Measurements from ENCODE around the gene SNX5. TPM values are rescaled to one million over a fixed set of nuclear protein-coding genes. Genes with fewer than 3 reads are reported as not detected.

The SNX5 gene
- total and polyA plus RNA-seq, 2 of the 13 experiments (the other 11 are each of a cell fraction or from before 2014, with no cell fraction given) = 664 to 1,040 TPM

DNA sequence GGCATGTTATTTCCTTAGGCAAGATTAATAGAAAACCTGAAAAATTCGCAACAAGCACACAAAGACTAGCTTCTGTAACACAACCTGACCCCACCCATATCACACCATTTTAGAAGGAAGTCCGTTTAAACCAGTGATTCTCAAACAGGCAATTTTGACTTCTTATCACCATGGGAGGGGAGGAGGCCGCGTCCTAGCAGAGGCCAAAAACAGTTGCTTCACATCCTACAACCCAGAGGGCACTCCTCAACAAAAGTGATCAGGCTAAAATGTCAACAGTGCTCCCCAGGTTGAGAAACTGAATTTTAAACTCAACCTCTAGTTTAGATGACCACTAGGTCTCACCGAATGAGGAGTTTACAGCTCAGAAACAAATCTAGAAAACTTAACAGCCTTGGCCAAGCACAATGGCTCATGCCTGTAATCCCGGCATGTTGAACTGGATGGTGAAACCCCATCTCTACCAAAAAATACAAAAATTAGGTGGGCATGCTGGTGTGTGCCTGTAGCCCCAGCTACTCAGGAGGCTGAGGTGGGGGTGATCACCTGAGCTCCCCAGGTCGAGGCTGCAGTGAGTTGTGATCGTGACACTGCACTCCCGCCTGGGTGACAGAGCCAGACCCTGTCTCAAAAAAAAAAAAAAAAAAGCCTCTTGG, 3.4 kb downstream of the SNX5 start (continued):
- TF ChIP-seq TFAP4 (IDR thresholded peaks at IDR 0.05; ENCODE audit: borderline replicate concordance, low read depth) (no peak), ZNF383 (CRISPR knock-in tag; IDR thresholded peaks at IDR 0.05; ENCODE audit: borderline replicate concordance) (0 out of 2 replicates have a peak, but pooled peaks have one; percentile 10), GFI1 (CRISPR knock-in tag; IDR thresholded peaks at IDR 0.05; ENCODE audit: borderline replicate concordance) (no peak), ZC3H4 (CRISPR knock-in tag; IDR thresholded peaks at IDR 0.05; ENCODE audit: borderline replicate concordance) (no peak; the same call in 1 of the 2 replicates), CREB1 (IDR thresholded peaks at IDR 0.05) (no peak), CREB1 (CRISPR knock-in tag; IDR thresholded peaks at IDR 0.05) (0 out of 2 replicates have a peak, but pooled peaks have one; percentile 45), ZNF24 (IDR thresholded peaks at IDR 0.05) (no peak), ERF (CRISPR knock-in tag; IDR thresholded peaks at IDR 0.05) (no peak), ZNF317 (CRISPR knock-in tag; IDR thresholded peaks at IDR 0.05) (no peak), ZNF598 (CRISPR knock-in tag; IDR thresholded peaks at IDR 0.05; ENCODE audit: borderline replicate concordance) (no peak), EZH2 (conservative IDR thresholded peaks at IDR 0.05; ENCODE audit: low read depth, low read length) (no peak), ZFP82 (CRISPR knock-in tag; IDR thresholded peaks at IDR 0.05; ENCODE audit: borderline replicate concordance) (no peak), FOXK1 (CRISPR knock-in tag; IDR thresholded peaks at IDR 0.05; ENCODE audit: borderline replicate concordance, low read depth) (no peak), ARID2 (CRISPR knock-in tag; IDR thresholded peaks at IDR 0.05; ENCODE audit: borderline replicate concordance) (no peak), ZFP90 (CRISPR knock-in tag; IDR thresholded peaks at IDR 0.05; ENCODE audit: borderline replicate concordance) (peak; percentile 71), KLF16 (CRISPR knock-in tag; IDR thresholded peaks at IDR 0.05) (no peak), SRSF9 (IDR thresholded peaks at IDR 0.05; ENCODE audit: borderline replicate concordance, insufficient read depth, low read depth, low read length, poor library complexity, severe bottlenecking) (no peak), ZNF451 (CRISPR knock-in tag; IDR thresholded peaks at IDR 0.05) (no peak), ZNF724P (CRISPR knock-in tag; IDR thresholded peaks at IDR 0.05; ENCODE audit: borderline replicate concordance) (no peak), HNF4G (IDR thresholded peaks at IDR 0.05; ENCODE audit: borderline replicate concordance, low read depth, low read length) (peak; percentile 10; the same call in 1 of the 2 replicates), HNF4G (CRISPR knock-in tag; IDR thresholded peaks at IDR 0.05; ENCODE audit: borderline replicate concordance, low read depth) (no peak), CREB3 (CRISPR knock-in tag; IDR thresholded peaks at IDR 0.05) (no peak), IRF9 (CRISPR knock-in tag; IDR thresholded peaks at IDR 0.05; ENCODE audit: borderline replicate concordance) (no peak), ZNF143 (CRISPR knock-in tag; IDR thresholded peaks at IDR 0.05) (no peak), ZNF629 (CRISPR knock-in tag; conservative IDR thresholded peaks at IDR 0.05) (no peak)
- TF ChIP-seq, protein P1, sequence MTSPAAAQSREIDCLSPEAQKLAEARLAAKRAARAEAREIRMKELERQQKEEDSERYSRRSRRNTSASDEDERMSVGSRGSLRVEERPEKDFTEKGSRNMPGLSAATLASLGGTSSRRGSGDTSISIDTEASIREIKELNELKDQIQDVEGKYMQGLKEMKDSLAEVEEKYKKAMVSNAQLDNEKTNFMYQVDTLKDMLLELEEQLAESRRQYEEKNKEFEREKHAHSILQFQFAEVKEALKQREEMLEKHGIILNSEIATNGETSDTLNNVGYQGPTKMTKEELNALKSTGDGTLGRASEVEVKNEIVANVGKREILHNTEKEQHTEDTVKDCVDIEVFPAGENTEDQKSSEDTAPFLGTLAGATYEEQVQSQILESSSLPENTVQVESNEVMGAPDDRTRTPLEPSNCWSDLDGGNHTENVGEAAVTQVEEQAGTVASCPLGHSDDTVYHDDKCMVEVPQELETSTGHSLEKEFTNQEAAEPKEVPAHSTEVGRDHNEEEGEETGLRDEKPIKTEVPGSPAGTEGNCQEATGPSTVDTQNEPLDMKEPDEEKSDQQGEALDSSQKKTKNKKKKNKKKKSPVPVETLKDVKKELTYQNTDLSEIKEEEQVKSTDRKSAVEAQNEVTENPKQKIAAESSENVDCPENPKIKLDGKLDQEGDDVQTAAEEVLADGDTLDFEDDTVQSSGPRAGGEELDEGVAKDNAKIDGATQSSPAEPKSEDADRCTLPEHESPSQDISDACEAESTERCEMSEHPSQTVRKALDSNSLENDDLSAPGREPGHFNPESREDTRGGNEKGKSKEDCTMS (CRISPR knock-in tag; conservative IDR thresholded peaks at IDR 0.05) = 0 out of 2 replicates have a peak, but pooled peaks have one; percentile 66
